Spleen (tissue), 7 donors: ENCODE results near the gene CALR3.

Source experiments
- POLR2A ChIP-seq, 3 donors: fragments of 450-650 bp; IDR thresholded peaks; one replicate each; pipeline ENCODE4 v1.5.1; 2017; ENCODE audit warnings: antibody characterized with exemption in 3 of 3, mild to moderate bottlenecking in 1 of 3
- POLR2AphosphoS5 ChIP-seq, 3 donors: sonication (generic); formaldehyde crosslinking; IDR thresholded peaks; one replicate each; pipeline ENCODE4 v1.5.1; 2017; ENCODE audit warnings: antibody characterized with exemption in 3 of 3
- TF ChIP-seq, protein P1 (sequence below), 11 experiments: fragments of 200-600 bp in 7 of 11; fragments of 450-650 bp in 4 of 11; sonication (generic) in 4 of 11; IDR thresholded peaks in 8 of 11; conservative IDR thresholded peaks in 3 of 11; 1 replicate in 7 of 11; 2 replicates in 4 of 11; pipeline versions ENCODE4 v1.4.0 to v1.8.0; 2016 to 2021; ENCODE audit warnings: antibody characterized with exemption in 11 of 11, inconsistent platforms in 4 of 11, mild to moderate bottlenecking in 1 of 11
- donor health status: DM: no; HTN: no; CAD: no; lungs with moderate emphysema.
- donor health status: DM: no; HTN: no; CAD: no.
- donor health status: DM: no; HTN: no; CAD: no.

DNA sequence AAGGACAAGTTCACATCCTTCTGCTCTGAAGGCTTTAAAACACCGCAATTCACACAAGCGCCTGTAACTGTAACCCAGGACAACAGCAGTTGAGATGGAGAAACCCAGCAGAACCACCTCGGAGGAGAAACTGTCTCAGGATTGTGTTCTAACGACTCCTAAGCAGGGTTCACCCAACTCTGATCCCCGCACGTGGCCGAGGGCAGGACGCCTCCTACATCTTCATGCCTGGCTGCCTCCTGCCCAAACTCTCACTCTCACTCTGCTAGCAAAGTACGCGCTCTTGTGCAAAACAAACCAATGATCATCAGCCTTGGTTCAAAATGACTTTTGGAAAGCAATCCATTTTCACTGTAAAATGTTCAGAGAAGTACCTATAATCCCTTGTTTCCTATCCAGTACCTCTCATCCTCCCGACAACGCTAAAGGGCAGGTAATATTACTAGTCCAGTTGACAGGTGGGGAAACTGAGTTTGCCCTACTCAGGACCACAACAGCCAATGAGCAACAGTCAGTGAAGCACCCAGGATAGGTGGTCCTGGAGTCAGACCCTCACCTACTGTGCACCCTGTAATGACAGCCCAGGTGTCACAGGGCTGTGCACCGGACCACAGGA, 49.8 kb downstream of the CALR3 start:
- TF ChIP-seq, protein P1, sequence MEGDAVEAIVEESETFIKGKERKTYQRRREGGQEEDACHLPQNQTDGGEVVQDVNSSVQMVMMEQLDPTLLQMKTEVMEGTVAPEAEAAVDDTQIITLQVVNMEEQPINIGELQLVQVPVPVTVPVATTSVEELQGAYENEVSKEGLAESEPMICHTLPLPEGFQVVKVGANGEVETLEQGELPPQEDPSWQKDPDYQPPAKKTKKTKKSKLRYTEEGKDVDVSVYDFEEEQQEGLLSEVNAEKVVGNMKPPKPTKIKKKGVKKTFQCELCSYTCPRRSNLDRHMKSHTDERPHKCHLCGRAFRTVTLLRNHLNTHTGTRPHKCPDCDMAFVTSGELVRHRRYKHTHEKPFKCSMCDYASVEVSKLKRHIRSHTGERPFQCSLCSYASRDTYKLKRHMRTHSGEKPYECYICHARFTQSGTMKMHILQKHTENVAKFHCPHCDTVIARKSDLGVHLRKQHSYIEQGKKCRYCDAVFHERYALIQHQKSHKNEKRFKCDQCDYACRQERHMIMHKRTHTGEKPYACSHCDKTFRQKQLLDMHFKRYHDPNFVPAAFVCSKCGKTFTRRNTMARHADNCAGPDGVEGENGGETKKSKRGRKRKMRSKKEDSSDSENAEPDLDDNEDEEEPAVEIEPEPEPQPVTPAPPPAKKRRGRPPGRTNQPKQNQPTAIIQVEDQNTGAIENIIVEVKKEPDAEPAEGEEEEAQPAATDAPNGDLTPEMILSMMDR (IDR thresholded peaks at IDR 0.05 in 8 of 11, conservative IDR thresholded peaks at IDR 0.05 in 3 of 11) = no peak
- TF ChIP-seq POLR2AphosphoS5 (IDR thresholded peaks at IDR 0.05) = peak in 2 of 3 donors; percentile 47 to 53
- TF ChIP-seq POLR2A (IDR thresholded peaks at IDR 0.05) = no peak
